GM23338 (cell line): ENCODE results near the gene VDAC1. TPM values are rescaled to one million over a fixed set of nuclear protein-coding genes. Genes with fewer than 3 reads are reported as not detected.

Source experiments
- ATAC-seq: fragments of 200-7000 bp; cut with Tn5 transposase; 3 replicates; pipeline ENCODE4 v1.9.1; 2020
- DNase-seq: peaks from one replicate; pipeline ENCODE4 v3.0.0-alpha.2; 2015; ENCODE audit warnings: low spot score
- H2AFZ ChIP-seq: fragments of 200-600 bp; sonication (generic); 2 replicates; pipeline ENCODE4 v1.8.0; 2016; ENCODE audit warnings: antibody characterized with exemption, mild to moderate bottlenecking, moderate library complexity
- H3F3A ChIP-seq: fragments of 200-600 bp; sonication (generic); replicated peaks from 2 replicates; pipeline ENCODE4 v1.8.0; 2017; ENCODE audit warnings: antibody characterized with exemption, mixed run types, low read depth
- H3K27ac ChIP-seq: fragments of 200-600 bp; sonication (generic); 2 replicates; pipeline ENCODE4 v1.6.1; 2016; ENCODE audit warnings: low read depth
- H3K27me3 ChIP-seq: fragments of 200-600 bp; sonication (generic); 2 replicates; pipeline ENCODE4 v1.8.0; 2016; ENCODE audit warnings: mild to moderate bottlenecking, mixed run types, moderate library complexity; ENCODE audit not compliant: insufficient read depth
- H3K36me3 ChIP-seq: fragments of 200-600 bp; sonication (generic); 2 replicates; pipeline ENCODE4 v1.8.0; 2016; ENCODE audit warnings: mild to moderate bottlenecking; ENCODE audit not compliant: insufficient read depth
- H3K4me1 ChIP-seq: fragments of 200-600 bp; sonication (generic); 2 replicates; pipeline ENCODE4 v1.8.0; 2016; ENCODE audit warnings: mild to moderate bottlenecking, moderate library complexity; ENCODE audit not compliant: insufficient read depth
- H3K4me2 ChIP-seq: fragments of 200-600 bp; sonication (generic); 2 replicates; pipeline ENCODE4 v1.7.1; 2017; ENCODE audit warnings: mixed run types
- H3K4me3 ChIP-seq: fragments of 200-600 bp; sonication (generic); 2 replicates; pipeline ENCODE4 v1.6.1; 2016; ENCODE audit warnings: mixed run types
- H3K79me2 ChIP-seq: fragments of 200-600 bp; sonication (generic); replicated peaks from 2 replicates; pipeline ENCODE4 v1.8.0; 2017; ENCODE audit warnings: mild to moderate bottlenecking; ENCODE audit not compliant: insufficient read depth
- H3K9me2 ChIP-seq: fragments of 200-600 bp; sonication (generic); 2 replicates; pipeline ENCODE4 v1.8.0; 2017; ENCODE audit not compliant: insufficient read depth
- H4K20me1 ChIP-seq: fragments of 200-600 bp; sonication (generic); replicated peaks from 2 replicates; pipeline ENCODE4 v1.8.0; 2017; ENCODE audit warnings: mild to moderate bottlenecking; ENCODE audit not compliant: insufficient read depth
- H3K27ac Mint-ChIP-seq: 2 replicates; pipeline ENCODE4 v1.8.0; 2020; ENCODE audit warnings: inconsistent platforms, mild to moderate bottlenecking, moderate library complexity, mixed read lengths
- H3K27me3 Mint-ChIP-seq: 3 replicates; pipeline ENCODE4 v1.8.0; 2022; ENCODE audit warnings: low read depth, mild to moderate bottlenecking, moderate library complexity, mixed read lengths, inconsistent platforms; ENCODE audit not compliant: insufficient read depth, poor library complexity
- H3K36me3 Mint-ChIP-seq: 3 replicates; pipeline ENCODE4 v1.8.0; 2021; ENCODE audit warnings: low read depth, mild to moderate bottlenecking, inconsistent platforms, moderate library complexity, mixed read lengths
- H3K4me1 Mint-ChIP-seq: 3 replicates; pipeline ENCODE4 v1.8.0; 2020; ENCODE audit warnings: mild to moderate bottlenecking, inconsistent platforms, mixed read lengths
- H3K4me3 Mint-ChIP-seq: 3 replicates; pipeline ENCODE4 v1.8.0; 2021; ENCODE audit warnings: moderate library complexity, mild to moderate bottlenecking, inconsistent platforms, mixed read lengths
- H3K9me3 Mint-ChIP-seq: 3 replicates; pipeline ENCODE4 v1.8.0; 2020; ENCODE audit warnings: moderate library complexity, mild to moderate bottlenecking, inconsistent platforms, mixed read lengths
- CREB1 ChIP-seq: fragments of 250-450 bp; sonication (Bioruptor Pico); IDR thresholded peaks from 2 replicates; pipeline ENCODE4 v1.5.0; 2020; ENCODE audit warnings: low read depth, mild to moderate bottlenecking, moderate library complexity
- EZH2 ChIP-seq: fragments of 200-600 bp; sonication (generic); IDR thresholded peaks from one replicate; pipeline ENCODE4 v1.8.0; 2017; ENCODE audit warnings: antibody characterized with exemption, mild to moderate bottlenecking, low read depth; ENCODE audit not compliant: unreplicated experiment
- EZH2phosphoT487 ChIP-seq: fragments of 200-600 bp; sonication (generic); IDR thresholded peaks from one replicate; pipeline ENCODE4 v1.8.1; 2018; ENCODE audit warnings: antibody characterized with exemption; ENCODE audit not compliant: unreplicated experiment
- JUNB ChIP-seq: IDR thresholded peaks from one replicate; pipeline ENCODE4 v1.6.1; 2016; ENCODE audit warnings: antibody characterized with exemption; ENCODE audit not compliant: unreplicated experiment
- NANOG ChIP-seq: IDR thresholded peaks from 2 replicates; pipeline ENCODE4 v1.6.1; 2016; ENCODE audit warnings: antibody characterized with exemption, borderline replicate concordance
- POLR2AphosphoS5 ChIP-seq: IDR thresholded peaks from 2 replicates; pipeline ENCODE4 v1.6.1; 2016; ENCODE audit warnings: antibody characterized with exemption, low read depth
- ZNF114 ChIP-seq: fragments of 250-450 bp; sonication (Bioruptor Pico); IDR thresholded peaks from 2 replicates; pipeline ENCODE4 v1.5.0; 2020; ENCODE audit warnings: mild to moderate bottlenecking, moderate library complexity
- ZNF331 ChIP-seq: fragments of 250-450 bp; sonication (Bioruptor Pico); IDR thresholded peaks from 2 replicates; pipeline ENCODE4 v1.5.0; 2020; ENCODE audit warnings: low read depth, mild to moderate bottlenecking, moderate library complexity
- polyA plus RNA-seq: library from polyadenylated mRNA; unstranded; fragments of >200 nt; fragmentation: Nextera tagmentation; extraction: Ambion mirVana; gene quantifications from 2 replicates; pipeline ENCODE4 v1.2.1, GENCODE V29; 2016
- total RNA-seq: library from RNA; depleted of rRNA; stranded (reverse); fragments of >200 nt; shearing (Covaris generic); gene quantifications from 2 replicates; pipeline ENCODE4 v1.2.3, GENCODE V29; 2014
- TF ChIP-seq, protein P1 (sequence below): IDR thresholded peaks from 2 replicates; pipeline ENCODE4 v1.6.1; 2016; ENCODE audit warnings: antibody characterized with exemption
- TF ChIP-seq, protein P2 (sequence below): IDR thresholded peaks from one replicate; pipeline ENCODE4 v1.6.1; 2018; ENCODE audit warnings: antibody characterized with exemption; ENCODE audit not compliant: unreplicated experiment

VDAC1 gene
- total and polyA plus RNA-seq, 2 experiments from 2014 or later: 300 to 329 TPM

DNA sequence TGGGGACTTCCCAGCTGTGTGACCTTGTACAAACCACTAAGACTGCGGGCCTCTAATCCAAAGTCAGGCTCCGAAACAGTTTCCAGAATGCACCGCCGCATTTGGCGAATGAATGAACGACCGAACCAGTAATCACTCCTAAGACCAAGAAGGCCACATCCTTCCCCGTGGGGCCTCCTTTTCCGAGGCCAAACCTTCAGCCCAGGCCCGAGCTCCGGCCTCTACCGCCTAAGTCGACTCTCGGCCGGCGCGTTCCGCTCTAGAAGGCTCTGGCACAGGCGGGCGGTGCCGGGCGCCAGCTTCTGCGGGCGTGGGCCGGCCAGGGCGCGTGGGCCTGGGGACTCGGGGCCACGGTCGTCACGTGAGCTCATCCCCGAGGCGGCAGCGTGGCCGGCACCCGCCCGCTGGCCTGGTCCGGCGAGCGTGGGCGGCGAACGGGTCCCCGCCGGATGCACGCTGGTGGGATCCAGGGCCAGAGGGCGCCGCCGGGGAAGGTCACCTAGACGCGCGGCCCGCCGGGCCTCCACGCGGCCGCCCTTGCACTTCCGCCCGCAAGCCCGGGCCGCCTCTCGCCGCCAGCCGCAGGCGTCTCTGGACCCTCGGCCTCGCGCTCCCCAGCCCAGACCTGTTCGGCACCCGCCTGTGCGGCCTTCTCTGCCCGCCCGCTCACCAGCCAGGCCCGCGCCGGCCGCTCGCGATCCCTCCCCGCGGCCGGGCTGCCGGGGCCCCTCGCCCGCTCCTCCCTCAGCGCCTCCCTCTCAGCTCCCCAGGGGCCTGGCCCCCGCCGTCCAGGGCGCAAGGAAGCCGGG is 754 bp downstream of the VDAC1 start (continued):
- TF ChIP-seq, protein P1, sequence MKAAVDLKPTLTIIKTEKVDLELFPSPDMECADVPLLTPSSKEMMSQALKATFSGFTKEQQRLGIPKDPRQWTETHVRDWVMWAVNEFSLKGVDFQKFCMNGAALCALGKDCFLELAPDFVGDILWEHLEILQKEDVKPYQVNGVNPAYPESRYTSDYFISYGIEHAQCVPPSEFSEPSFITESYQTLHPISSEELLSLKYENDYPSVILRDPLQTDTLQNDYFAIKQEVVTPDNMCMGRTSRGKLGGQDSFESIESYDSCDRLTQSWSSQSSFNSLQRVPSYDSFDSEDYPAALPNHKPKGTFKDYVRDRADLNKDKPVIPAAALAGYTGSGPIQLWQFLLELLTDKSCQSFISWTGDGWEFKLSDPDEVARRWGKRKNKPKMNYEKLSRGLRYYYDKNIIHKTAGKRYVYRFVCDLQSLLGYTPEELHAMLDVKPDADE: no peak
- TF ChIP-seq NANOG (no peak), EZH2phosphoT487 (no peak), JUNB (no peak), CREB1 (no peak), POLR2AphosphoS5 (no peak), ZNF114 (CRISPR knock-in tag) (no peak)
- TF ChIP-seq, protein P2, sequence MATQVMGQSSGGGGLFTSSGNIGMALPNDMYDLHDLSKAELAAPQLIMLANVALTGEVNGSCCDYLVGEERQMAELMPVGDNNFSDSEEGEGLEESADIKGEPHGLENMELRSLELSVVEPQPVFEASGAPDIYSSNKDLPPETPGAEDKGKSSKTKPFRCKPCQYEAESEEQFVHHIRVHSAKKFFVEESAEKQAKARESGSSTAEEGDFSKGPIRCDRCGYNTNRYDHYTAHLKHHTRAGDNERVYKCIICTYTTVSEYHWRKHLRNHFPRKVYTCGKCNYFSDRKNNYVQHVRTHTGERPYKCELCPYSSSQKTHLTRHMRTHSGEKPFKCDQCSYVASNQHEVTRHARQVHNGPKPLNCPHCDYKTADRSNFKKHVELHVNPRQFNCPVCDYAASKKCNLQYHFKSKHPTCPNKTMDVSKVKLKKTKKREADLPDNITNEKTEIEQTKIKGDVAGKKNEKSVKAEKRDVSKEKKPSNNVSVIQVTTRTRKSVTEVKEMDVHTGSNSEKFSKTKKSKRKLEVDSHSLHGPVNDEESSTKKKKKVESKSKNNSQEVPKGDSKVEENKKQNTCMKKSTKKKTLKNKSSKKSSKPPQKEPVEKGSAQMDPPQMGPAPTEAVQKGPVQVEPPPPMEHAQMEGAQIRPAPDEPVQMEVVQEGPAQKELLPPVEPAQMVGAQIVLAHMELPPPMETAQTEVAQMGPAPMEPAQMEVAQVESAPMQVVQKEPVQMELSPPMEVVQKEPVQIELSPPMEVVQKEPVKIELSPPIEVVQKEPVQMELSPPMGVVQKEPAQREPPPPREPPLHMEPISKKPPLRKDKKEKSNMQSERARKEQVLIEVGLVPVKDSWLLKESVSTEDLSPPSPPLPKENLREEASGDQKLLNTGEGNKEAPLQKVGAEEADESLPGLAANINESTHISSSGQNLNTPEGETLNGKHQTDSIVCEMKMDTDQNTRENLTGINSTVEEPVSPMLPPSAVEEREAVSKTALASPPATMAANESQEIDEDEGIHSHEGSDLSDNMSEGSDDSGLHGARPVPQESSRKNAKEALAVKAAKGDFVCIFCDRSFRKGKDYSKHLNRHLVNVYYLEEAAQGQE: no peak

DNA sequence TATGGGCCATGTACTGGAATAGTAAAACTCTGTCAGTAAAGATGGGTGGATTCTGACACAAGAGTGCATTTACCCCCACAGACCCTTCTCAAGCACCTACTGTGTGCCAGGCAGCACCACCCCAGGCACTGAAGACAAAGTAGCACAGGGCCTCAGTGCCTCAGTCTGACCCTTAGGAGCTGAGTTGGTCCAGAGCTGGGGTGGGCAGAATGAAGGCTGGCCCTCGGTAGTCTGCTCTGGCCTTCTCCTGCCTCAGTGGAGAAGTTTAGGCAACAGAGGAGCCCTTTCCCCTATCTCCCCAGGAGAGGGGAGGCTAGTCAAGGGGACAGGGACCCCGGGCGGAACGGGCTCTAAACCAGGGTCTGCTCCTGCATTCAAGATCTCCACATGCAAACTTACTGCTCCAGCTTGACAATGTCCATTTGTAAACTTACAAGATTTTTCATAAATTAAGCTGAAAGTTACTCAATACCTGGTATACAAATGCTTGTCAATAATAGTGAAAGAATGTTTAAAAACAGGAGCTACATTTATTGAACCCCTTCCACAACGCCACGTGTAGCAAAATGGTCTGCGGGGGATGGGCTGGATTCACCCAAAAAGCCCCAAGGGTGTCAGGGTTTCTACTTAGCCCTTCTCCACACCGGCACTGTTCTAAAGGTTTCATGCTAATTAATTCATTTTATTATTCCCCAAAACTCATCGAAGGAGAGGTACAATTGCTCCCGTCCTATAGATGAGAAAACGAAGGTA is 1.5 kb downstream of the VDAC1 start:
- H3K27me3 Mint-ChIP-seq: peaks cover 20% of the 10 kb centered on the region
- H3K27ac ChIP-seq: no peak overlapping the region
- no peaks in the 10 kb centered on the region for H3K9me2 ChIP-seq
- H3K27ac Mint-ChIP-seq: peak overlapping the region; percentile 82
- H3K27me3 ChIP-seq: no peaks in the 10 kb centered on the region
- peaks cover 47% of the 10 kb centered on the region for H3K4me1 Mint-ChIP-seq
- H3K9me3 Mint-ChIP-seq: no peaks in the 10 kb centered on the region
- peak overlapping the region; percentile 93 for H3K4me3 ChIP-seq
- H3K4me3 Mint-ChIP-seq: peak overlapping the region; percentile 95
- no peak for TF ChIP-seq ZNF331 (CRISPR knock-in tag)
- TF ChIP-seq, protein P2: no peak
- TF ChIP-seq EZH2: no peak
- TF ChIP-seq CREB1: no peak
- no peak for TF ChIP-seq JUNB
- TF ChIP-seq, protein P1: no peak
- TF ChIP-seq ZNF114 (CRISPR knock-in tag): no peak
- peaks cover 60% of the 10 kb centered on the region for H3K79me2 ChIP-seq
- peaks cover 8% of the 10 kb centered on the region for H3F3A ChIP-seq
- ATAC-seq: no peak
- H3K4me2 ChIP-seq: peak overlapping the region; percentile 85
- H3K36me3 Mint-ChIP-seq: peaks cover 17% of the 10 kb centered on the region
- H3K4me1 ChIP-seq: peaks cover 25% of the 10 kb centered on the region
- peak; percentile 32 for DNase-seq
- peaks cover 50% of the 10 kb centered on the region for H4K20me1 ChIP-seq
- 0 out of 2 replicates have a peak overlapping the region, but pooled peaks have one; percentile 28 for H2AFZ ChIP-seq
- H3K36me3 ChIP-seq: peaks cover 5% of the 10 kb centered on the region; the same call in 1 of the 2 replicates
